GM10266 (cell line): ENCODE measurements around the gene CBLB.

Experiments
- DNase-seq: peaks from one replicate; pipeline ENCODE4 v3.0.0; 2012; ENCODE audit errors: extremely low spot score
- CTCF ChIP-seq: IDR thresholded peaks from 2 replicates; pipeline ENCODE4 v1.5.1; 2012; ENCODE audit warnings: mild to moderate bottlenecking, low read depth; ENCODE audit not compliant: control insufficient read depth, insufficient read depth; ENCODE audit errors: missing control alignments

The CBLB gene

GRCh38 chr3:105866656-105867653 is 1.9 kb downstream of the CBLB start:
- DNase-seq = peak; percentile 63
- TF ChIP-seq CTCF = no peak

GRCh38 chr3:105865867-105866350 is 2.9 kb downstream of the CBLB start:
- no peak for DNase-seq
- no peak for TF ChIP-seq CTCF

- no peak for TF ChIP-seq CTCF
- no peak for DNase-seq
Observed at GRCh38 chr3:105865016-105865623, 3.7 kb downstream of the CBLB start.

GRCh38 chr3:105864212-105864611 is 4.6 kb downstream of the CBLB start:
- TF ChIP-seq CTCF = no peak
- no peak for DNase-seq

- no peak for TF ChIP-seq CTCF
- no peak for DNase-seq
Observed at GRCh38 chr3:105863608-105864007, 5.2 kb downstream of the CBLB start.

- no peak for TF ChIP-seq CTCF
- peak; percentile 50 for DNase-seq
Observed at GRCh38 chr3:105862217-105862616, 6.6 kb downstream of the CBLB start.

- TF ChIP-seq CTCF = no peak
- DNase-seq = no peak
Observed at GRCh38 chr3:105860641-105861040, 8.2 kb downstream of the CBLB start.
